Spleen (tissue), 7 donors: ENCODE data around the gene SYNDIG1.

Source experiments
- POLR2A ChIP-seq, 3 donors: fragments of 450-650 bp; IDR thresholded peaks; one replicate each; pipeline ENCODE4 v1.5.1; 2017; ENCODE audit warnings: antibody characterized with exemption in 3 of 3, mild to moderate bottlenecking in 1 of 3
- TF ChIP-seq, protein P1 (sequence below), 11 experiments: fragments of 200-600 bp in 7 of 11; fragments of 450-650 bp in 4 of 11; sonication (generic) in 4 of 11; IDR thresholded peaks in 8 of 11; conservative IDR thresholded peaks in 3 of 11; 1 replicate in 7 of 11; 2 replicates in 4 of 11; pipeline versions ENCODE4 v1.4.0 to v1.8.0; 2016 to 2021; ENCODE audit warnings: antibody characterized with exemption in 11 of 11, inconsistent platforms in 4 of 11, mild to moderate bottlenecking in 1 of 11
- donor health status: DM: no; HTN: no; CAD: no; lungs with moderate emphysema.
- donor health status: DM: no; HTN: no; CAD: no.
- donor health status: DM: no; HTN: no; CAD: no.

DNA sequence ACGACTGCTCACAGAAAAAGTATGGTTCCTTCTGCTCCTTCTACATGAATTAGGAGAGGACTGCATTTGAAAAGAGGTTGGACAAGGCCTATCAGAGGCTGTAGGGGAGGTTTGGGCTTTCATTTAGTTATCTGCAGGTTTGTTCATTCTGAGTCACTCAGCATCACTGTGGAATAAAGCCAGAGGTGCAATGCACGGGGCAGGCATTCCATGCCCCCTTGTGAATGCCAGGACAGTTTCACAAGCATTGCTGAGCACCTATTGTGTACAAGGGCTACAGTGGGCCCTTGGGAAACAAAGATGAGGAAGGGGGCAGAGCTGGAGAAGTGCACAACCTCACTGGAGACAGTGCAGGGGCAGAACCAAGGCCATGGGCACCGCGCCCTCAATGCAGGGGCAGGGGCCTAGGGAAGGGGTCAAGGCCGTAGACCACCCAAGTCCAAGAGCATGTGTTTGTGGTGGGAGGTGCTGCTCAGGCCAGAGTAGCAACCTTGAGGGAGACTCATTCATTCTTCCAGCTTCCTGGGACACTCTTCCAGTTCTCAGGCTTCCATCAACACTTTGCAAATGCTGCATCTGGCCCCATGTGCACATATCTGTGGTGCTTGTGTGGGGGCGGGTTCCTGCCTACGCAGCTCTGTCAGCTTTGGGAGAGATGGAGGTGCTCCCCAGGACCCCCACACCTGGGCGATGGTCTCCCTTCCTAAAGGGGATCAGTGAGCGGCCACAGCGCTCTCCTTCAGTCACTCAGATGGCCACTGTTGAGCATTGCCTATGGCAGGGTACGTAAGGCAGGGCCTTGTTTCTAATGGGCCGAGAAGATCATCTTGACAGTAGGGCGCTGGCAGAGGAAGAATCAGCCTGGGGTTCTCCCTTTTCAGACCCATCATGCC, 204.5 kb downstream of the SYNDIG1 start:
- TF ChIP-seq, protein P1, sequence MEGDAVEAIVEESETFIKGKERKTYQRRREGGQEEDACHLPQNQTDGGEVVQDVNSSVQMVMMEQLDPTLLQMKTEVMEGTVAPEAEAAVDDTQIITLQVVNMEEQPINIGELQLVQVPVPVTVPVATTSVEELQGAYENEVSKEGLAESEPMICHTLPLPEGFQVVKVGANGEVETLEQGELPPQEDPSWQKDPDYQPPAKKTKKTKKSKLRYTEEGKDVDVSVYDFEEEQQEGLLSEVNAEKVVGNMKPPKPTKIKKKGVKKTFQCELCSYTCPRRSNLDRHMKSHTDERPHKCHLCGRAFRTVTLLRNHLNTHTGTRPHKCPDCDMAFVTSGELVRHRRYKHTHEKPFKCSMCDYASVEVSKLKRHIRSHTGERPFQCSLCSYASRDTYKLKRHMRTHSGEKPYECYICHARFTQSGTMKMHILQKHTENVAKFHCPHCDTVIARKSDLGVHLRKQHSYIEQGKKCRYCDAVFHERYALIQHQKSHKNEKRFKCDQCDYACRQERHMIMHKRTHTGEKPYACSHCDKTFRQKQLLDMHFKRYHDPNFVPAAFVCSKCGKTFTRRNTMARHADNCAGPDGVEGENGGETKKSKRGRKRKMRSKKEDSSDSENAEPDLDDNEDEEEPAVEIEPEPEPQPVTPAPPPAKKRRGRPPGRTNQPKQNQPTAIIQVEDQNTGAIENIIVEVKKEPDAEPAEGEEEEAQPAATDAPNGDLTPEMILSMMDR (IDR thresholded peaks at IDR 0.05 in 8 of 11, conservative IDR thresholded peaks at IDR 0.05 in 3 of 11), result no peak
- no peak for TF ChIP-seq POLR2A (IDR thresholded peaks at IDR 0.05)
